T-helper 2 cell (primary cell): Measurements from ENCODE around the gene EPS15.
A peak's percentile ranks its signal among the peaks of the same experiment; 100 is the strongest.
"Not testable (repeated sequence)": the region's sequence is repeated elsewhere in the genome, so short reads cannot be mapped to it uniquely, and the experiment has no call there.

Experiments
- DNase-seq, 5 experiments: peaks; one replicate each; pipeline versions ENCODE4 v3.0.0 to v3.0.0-alpha.2; 2012 to 2022

EPS15 gene

DNA sequence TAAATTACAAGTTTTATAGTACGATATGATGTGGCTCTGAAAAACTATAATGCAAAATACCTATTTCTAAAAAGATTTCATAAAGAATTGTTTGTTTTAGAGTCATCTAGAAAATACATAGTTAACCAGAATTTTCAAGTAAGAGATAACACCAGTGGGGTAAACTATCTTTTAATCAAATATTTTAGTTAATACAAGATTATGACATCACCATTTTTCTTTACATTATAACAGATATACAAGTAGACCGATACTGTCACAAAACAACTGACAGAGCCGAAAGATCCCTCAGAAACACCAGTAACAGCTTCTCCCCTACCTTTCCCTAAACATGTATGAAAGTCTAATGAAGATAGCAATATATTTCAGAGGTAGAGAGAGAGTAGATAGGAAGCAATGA is 54.2 kb downstream of the EPS15 start:
- DNase-seq, result no peak

DNA sequence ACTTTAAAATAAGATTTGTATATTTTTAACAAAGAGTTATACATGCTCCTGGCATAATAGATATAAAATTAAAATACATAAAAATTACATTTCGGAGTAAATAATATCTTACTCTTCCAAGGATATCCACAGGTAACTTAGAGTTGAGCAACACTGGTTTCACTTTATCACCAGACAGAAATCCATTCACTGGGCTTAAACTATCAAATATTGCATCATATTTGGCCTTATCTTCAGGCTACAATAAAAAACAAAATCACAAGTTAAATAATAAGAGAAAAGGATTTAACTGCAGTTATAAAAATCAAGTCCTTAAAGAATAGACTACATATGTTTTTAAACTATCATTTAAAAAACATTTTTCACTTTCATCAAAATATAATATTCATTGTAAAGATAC is 55.5 kb downstream of the EPS15 start:
- DNase-seq, result no peak

DNA sequence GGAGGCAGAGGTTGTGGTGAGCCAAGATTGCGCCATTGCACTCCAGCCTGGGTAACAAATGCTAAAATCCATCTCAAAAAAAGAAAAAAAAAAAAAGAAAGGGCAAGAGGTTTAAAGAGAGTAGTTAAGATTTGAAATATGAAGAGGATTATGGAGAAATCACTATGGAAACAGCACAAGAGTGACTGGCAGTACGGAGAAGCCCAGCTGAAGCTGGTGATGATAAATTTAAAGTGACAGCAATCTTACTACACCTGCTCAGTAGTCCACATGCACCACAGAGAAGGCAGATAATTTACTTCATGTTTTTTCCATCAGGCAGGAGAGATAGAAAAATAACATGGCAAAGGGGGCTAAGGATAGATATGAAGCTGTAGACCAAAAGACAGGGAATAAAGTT is 56.8 kb downstream of the EPS15 start:
- DNase-seq, result not testable (repeated sequence)

DNA sequence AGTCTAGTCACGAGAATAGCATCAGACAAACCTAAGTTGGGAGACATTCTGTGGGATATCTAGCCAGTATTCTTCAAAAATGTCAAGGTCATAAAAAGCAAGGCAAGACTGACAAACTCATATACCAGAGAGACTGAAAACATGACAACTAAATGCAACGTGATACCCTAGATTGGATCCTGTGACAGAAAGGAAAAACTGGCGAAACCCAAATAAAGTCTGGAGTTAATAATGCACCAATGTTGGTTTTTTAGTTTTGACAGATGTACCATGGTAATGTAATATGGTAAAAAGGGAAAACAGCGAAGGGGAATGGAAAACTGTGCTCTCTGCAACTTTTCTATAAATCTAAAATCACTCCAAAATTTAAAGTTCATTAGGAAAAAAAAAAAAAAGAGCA is 64.5 kb downstream of the EPS15 start:
- DNase-seq, result no peak

DNA sequence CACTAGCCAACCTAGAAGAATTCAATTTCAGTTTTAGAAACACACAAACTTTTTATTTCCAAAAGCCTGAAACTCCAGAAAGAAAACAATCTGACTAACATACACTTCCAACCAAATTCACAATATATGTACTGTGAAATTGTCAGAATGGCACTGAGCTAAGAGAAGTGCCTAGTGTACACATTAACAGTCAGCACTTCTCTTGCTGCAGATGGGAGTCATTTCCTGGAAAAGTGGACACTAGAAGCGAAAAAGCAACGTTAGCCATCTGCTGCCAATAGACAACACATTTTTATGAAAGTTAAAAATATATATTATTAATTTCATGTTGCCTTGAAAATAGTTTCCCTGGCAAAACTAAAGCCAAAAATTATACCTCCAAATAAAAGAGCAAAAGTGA is 66.1 kb downstream of the EPS15 start:
- DNase-seq, result no peak

DNA sequence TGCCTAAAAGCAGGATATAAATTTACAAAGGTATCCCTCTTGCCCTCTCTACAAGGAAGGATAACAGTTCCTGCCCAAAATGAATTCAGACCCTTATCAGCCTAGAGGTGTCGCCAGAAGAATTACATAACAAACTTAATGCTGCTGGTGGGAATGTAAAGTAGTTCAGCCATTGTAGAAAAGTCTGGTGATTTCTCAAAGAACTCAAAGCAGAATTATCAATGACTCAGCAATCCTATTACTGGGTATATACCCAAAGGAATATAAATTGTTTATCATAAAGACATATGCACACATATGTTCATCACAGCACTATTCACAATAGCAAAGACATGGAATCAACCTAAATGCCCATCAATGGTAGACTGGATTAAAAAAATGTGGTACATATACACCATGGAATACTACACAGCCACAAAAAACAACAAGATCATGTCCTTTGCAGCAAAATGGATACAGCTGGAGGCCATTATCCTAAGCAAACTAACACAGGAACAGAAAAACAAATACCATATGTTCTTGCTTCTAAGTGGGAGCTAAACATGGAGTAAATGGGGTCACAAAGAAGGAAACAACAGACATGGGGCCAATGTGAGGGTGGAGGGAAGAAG is 70.1 kb downstream of the EPS15 start:
- not testable (repeated sequence) for DNase-seq

DNA sequence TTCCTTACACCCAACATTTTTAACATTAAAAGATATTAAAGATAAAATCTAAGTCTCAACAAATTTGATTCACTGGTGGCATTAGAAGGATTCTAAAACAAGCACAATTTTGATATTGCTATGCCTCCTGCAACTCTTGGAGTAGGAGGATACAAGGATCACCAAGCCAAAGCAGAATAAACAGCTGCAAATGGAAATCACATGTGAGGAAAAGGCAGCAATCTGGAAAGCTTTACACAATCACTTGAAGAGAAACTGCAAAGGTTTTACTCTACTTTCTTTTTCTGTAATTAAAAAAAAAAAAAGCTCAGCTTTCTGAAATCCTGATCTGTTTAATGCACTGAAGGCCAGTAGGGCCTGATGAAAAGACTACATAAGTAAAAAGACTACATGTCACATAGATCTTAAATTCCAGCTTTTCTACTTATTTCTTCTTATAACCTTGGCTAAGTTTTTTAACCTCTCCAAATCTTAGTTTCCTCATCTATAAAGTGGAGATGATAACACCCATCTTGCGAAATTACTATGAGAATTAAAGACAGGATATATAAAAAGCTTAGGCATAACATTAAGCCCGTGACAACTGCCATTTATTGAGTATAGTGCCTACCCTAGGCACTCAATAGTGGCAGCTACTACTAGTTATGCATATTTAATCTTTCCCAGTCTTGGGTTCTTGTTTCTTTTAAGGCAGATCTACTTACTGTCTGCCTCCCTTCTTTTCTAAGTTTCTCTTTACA is 73.5 kb downstream of the EPS15 start:
- DNase-seq, result no peak

DNA sequence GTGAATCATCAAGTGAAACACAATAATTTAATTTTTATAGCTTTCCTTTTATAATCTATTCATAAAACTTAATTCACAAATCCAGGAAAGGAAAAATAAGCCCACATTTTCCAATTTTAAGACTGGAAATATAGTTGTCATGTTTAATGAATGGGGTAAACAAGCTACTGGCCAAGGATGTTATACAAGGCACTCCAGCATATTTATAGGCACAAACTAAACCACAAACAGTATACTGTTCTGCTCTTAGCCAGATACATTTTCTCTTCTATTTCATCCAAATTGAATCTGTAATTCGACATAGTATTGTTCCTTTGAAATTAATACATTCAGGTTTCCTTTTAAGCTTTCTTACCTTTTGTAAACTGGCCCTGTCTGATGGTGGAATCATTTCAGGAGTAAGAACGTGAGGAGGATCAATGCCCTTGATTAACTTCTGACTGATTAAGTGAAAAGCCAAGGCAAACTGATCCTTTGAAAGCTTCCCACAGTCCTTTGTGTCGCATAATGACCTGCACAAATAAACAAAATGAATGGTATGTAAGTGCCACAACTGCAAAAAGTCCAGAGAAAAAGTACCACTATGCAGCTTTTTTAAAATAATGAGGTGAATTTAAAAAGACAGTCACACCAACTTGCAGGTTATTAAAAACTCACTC is 74.4 kb downstream of the EPS15 start:
- DNase-seq, result peak in 1 of 5 experiments; percentile 26

DNA sequence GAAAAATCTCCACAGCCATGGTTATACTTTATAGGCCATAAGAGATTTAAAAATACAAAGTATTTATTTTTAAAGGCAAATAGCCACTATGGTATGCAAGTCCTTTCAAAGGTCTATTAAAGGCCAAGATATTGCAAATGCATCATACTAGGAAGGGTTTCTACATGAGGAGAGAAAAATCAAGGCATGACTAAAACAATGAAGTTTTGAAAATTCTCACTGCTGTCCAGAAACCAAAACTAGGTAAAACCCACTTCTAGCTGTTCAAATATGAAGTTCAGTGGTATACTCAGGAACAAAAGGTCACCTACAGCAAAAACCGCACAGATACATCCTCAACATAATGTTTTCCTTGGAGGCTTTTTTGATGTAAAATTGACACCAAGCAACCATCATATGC is 75.0 kb downstream of the EPS15 start:
- peak in 1 of 5 experiments; percentile 19 for DNase-seq

DNA sequence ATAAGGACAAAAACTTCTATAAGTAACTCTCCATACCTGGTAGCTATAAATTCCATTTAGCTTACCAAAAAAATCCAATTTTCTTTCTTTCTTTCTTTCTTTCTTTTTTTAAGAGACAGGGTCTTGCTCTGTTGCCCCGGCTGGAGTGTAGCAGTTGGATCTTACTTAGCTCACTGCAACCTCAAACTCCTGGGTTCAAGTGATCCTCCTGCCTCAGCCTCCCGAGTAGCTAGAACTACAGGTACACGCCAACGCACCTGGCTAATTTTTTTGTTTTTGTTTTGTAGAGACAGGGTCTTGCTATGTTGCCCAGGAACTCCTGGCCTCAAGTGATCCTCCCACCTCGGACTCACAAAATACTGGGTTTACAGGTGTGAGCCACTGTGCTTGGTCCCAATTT is 75.5 kb downstream of the EPS15 start:
- no peak for DNase-seq

DNA sequence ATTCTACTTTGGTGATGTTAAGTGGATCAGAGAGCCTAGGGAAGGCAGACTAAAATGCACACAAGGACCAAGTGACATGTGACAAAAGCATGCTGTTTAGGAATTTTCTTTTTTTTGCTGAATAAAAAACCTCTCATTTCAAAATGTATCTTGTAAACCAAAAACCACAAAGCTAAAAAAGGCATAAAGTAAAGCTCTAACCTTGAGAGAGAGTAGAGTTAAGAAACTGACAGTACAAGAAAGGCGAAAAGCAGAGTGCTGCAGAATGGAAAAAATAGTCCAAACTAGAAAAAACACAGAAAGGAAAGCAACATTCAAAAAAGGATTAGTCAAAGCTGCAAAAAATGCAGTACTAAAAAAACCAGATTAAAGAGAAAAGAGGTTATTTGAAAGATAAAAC is 76.5 kb downstream of the EPS15 start:
- DNase-seq, result peak in 1 of 5 experiments; percentile 11

DNA sequence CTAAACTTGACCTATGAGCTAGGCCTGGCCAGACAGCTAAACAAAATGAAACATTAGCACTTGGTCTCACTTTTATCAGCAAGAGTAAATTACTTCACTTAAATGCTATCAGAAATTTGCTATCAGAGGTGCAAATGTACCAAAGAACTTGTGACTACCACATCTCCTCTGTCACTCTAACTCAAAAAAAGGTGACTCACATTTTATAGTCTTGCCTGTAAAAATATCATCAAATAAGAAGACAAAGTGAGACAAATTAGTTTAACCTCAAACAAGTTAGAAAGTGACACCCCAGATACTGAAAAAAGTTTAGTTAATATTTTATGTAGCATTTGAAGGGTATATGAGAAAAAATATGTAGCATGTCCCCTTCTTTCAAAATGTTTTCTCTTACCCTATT is 76.9 kb downstream of the EPS15 start:
- DNase-seq, result peak in 1 of 5 experiments; percentile 11

DNA sequence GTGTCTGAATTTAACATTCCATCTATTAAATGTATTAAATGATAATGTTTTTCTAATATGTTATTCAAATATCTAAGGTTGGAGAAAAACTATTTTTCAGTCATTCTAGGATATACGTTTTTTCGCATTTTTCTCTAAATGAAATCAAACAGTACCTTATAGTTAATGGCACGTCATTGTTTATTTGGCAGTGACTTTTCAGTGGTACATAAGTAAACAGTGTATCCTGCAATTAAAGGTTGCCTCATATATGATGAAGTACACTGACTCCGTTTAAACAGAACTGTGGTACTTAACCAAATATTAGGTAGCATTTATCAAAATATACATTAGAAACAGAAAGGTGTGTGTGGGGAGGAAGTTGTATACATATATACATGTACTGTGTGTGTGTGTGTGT is 79.2 kb downstream of the EPS15 start:
- peak in 1 of 5 experiments; percentile 14 for DNase-seq

DNA sequence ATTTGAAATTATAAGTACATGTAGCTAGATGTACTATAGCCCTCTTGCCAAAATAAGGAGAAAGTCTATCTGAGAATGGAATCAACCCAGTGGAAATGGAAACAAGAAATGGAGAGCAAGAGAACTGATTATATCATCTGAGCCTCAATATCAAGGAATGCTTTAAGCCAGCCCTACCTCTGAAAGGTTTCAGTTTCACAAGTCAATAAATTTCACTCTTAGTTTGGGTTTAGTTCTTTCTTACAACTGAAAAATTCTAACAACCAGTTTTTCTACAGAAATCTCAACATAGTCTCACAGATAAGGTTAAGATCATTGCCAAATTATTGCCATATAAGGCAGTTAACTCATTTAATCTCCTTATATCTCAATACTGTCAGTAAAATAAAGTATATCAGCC is 80.0 kb downstream of the EPS15 start:
- DNase-seq, result peak in 1 of 5 experiments; percentile 38

DNA sequence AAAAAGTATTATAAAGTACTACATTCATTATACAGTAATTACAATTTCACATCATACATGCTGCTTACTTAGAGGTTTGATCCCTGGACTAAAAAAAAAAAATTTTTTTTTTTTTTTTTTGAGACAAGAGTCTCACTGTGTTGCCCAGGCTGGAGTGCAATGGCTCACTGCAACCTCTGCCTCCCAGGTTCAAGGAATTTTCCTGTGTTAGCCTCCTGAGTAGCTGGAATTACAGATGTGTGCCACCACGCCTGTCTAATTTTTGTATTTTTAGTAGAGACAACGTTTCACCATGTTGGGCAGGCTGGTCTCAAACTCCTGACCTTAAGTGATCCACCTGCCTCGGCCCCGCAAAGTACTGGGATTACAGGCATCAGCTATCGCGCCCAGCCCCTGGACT is 81.7 kb downstream of the EPS15 start:
- not testable (repeated sequence) for DNase-seq

DNA sequence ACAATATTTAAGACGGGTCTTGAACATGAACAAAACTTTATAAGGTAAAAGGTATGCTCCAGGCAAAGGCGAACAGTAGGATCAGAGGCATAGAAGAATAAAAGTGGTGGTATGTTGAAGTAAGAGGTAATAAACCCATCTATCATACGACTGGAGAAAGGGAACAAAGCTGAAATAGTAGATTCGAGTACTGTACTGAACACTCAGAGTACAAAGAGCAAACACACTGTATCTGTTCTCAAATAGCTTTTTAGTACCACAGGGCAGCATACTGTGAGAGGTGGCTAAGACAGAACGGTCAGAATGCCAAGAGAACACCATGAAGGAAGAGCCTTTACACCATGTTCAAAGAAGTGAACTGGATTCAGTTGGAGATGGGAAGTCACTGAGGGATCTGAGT is 83.2 kb downstream of the EPS15 start:
- no peak for DNase-seq

DNA sequence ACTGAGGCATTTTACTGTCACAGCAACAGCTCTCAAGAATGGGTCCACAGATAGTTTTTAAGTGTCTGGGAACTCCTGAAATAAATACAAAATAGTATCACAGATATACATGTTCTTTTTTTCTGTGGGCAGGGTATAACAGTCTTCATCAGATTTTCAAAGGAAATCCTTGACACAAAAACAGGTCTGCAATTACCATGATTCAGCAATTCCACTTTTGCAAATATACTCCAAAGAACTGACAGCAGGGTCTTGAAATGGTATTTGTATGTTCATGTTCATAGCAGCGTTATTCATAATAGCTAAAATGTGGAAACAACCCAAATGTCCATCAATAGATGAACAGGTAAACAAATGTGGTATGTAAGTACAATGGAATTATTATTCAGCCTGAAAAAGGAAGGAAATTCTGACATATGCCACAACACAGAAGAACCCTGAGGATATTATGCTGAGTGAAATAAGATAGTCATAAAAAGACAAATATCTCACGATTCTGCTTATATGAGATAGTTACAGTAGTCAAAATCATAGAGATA is 85.0 kb downstream of the EPS15 start:
- DNase-seq, result no peak

DNA sequence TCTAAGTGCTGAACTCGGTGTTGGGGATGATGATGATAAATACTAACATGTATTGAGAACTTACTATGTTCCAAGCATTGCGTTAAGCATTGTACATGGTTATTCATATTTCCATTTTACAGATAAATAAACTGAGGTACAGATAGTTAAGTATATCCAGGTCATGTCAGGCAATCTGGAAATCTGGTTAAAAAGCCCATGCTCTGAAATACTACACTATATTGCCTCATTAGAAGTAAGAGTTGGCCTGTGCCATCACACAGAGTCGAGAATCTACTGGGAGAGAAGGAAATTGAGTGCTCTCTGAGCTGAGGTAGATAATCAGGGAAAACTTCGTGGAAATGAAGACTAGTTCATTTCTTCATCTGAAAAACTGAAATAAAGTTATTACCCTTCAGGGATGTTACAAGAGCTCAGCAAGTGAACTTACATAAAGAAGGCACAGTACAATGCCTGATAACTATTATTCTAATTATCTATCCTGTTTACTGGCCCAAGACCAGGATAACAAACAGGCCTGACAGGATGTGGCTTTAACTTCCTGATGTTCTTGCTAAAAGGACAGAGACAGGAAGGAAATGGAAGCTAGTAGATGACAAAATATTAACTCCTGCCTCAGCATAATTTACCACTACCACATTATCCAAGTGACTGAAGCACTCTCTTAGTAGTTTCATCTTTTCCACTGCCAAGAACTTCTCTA is 85.6 kb downstream of the EPS15 start:
- DNase-seq, result peak in 1 of 5 experiments; percentile 35

DNA sequence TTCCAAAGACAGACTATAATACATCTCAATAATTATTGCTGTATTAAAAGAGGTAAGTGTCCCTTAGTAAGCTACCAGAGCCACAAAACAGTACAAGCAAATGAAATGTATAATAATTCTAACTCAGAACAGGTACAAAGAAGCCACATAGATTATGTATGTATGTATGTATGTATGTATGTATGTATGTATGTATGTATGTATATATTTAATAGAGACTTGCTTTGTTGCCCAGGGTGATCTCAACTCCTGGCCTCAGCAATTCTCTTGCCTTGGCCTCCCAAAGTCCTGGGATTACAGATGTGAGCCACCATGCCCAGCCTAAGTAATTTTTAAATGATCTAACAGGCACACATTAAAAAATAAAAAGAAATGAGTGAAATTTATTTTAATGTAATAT is 86.9 kb downstream of the EPS15 start:
- no peak for DNase-seq

DNA sequence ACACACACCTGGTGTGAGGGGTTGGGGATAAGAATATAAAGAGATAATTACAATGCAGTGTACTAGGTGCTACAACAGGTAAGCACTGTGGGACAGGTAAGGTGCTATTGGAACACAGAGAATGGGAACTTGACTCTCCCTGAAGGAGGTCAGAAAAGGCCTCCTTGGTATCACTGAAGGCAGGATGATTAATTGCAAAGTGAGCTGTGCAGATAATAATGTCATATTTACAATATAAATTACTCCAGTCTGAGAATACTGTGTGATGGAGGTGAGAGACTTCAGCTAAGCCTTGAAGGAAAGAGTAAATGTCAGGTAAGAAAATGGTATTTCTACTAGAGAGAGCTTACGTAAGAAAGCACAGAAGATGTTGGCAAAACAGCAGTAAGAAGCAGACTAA is 91.6 kb downstream of the EPS15 start:
- no peak for DNase-seq

DNA sequence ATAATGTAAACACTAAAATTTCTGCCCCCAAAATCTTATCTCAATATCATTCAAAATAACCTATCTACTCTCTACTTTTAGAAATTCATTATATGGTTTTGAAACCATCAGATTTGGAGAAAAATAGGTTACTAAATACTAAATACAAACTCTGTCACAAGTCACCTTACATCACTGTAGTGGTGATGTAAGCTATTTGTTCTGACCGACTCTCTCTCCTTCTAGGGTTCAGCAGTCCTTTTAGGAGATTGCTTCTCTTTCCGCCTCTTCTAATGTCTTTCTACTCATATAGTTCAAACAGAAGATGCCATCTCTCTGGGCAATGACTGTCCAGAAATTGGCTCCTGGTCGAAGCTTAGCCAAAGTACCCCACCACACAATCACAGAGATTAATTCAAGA is 93.1 kb downstream of the EPS15 start:
- no peak for DNase-seq

DNA sequence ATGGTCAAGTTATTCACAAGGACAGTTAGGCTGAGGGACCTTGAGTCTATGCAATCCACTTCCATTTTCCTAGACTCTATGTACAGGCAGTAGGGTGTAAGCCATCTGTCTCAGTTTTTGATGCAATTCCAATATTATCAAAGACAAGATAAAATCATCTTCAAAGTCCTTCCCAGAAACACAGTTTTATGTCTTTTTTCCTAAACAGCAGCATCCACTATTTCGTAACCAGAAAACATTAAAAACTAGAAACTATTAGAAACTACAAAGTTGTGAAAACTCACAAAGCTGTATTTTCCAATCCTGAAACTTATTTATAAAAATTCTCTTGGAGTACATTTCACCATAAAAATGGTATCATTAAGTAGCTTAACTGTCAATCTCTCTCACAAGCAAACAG is 93.8 kb downstream of the EPS15 start:
- no peak for DNase-seq
